ENCODE measurements around the gene AKAP10. TPM values are rescaled to one million over a fixed set of nuclear protein-coding genes. Genes with fewer than 3 reads are reported as not detected.

Gene AKAP10
- total and polyA plus RNA-seq, 2 donors (not counting 1 experiment from before 2014, with no cell fraction given): 20.6 to 71.2 TPM

- ChIA-PET CTCF (interaction anchor here (0.8 kb wide), 1 partner anchor 90 kb away, joined by 3 read pairs; no protein-coding TSS in a partner anchor), POLR2A (no interaction called here)
- Mint-ChIP-seq H3K27ac (no peak overlapping the region), H3K27me3 (peaks cover 48% of the 10 kb centered on the region), H3K4me1 (peaks cover 11% of the 10 kb centered on the region), H3K9me3 (ENCODE audit: insufficient read depth) (no peaks in the 10 kb centered on the region), H3K4me3 (no peak overlapping the region)
- intact Hi-C loops (cut with micrococcal nuclease): no loop called here
- Histone ChIP-seq H3K9me3 (ENCODE audit: control extremely low read depth in 1 of 3, control insufficient read depth in 2 of 3, insufficient read depth in 1 of 3, low read length in 2 of 3) (peaks cover 0 to 3% (median 0%) of the 10 kb centered on the region in 3 donors), H3K4me1 (ENCODE audit: control insufficient read depth in 2 of 2, insufficient read depth in 2 of 2, low read length in 2 of 2) (peaks cover 10 to 13% of the 10 kb centered on the region in 2 donors), H3K27ac (ENCODE audit: low read length in 2 of 2) (no peak overlapping the region), H4K20me1 (ENCODE audit: control insufficient read depth, insufficient read depth, low read length, poor library complexity, severe bottlenecking) (no peaks in the 10 kb centered on the region), H2AFZ (ENCODE audit: insufficient read depth, low read depth, low read length, poor library complexity, severe bottlenecking) (no peak overlapping the region), H3K9ac (ENCODE audit: low read length) (no peak overlapping the region), H3K4me2 (replicated peaks; ENCODE audit: low read depth, low read length, poor library complexity, severe bottlenecking) (no peak overlapping the region), H3K27me3 (replicated peaks in 1 of 4; ENCODE audit: control extremely low read depth in 1 of 4, control insufficient read depth in 3 of 4, insufficient read depth in 4 of 4, low read length in 3 of 4) (peaks cover 0 to 23% (median 14%) of the 10 kb centered on the region in 4 experiments), H3K79me2 (ENCODE audit: control insufficient read depth, insufficient read depth, low read length) (no peaks in the 10 kb centered on the region), H3K36me3 (replicated peaks in 1 of 2; ENCODE audit: control extremely low read depth in 1 of 2, control insufficient read depth in 1 of 2, extremely low read depth in 1 of 2, insufficient read depth in 2 of 2, low read length in 1 of 2) (no peaks in the 10 kb centered on the region), H3K4me3 (ENCODE audit: control extremely low read depth in 1 of 5, extremely low read depth in 1 of 5, insufficient read depth in 1 of 5, low read depth in 2 of 5, low read length in 4 of 5) (no peak overlapping the region)
- ATAC-seq (ENCODE audit: low read depth) (no peak), DNase-seq (no peak)
- no CpG with 5 or more reads among the region's 2 CpGs for WGBS (ENCODE audit: insufficient coverage)
- TF ChIP-seq EZH2 (IDR thresholded peaks at IDR 0.05; ENCODE audit: borderline replicate concordance, insufficient read depth, low read depth, low read length, poor library complexity, severe bottlenecking) (no peak), CTCF (IDR thresholded peaks at IDR 0.05) (no peak)
Measured at GRCh38 chr17:20012017-20012536, 34.4 kb upstream of the AKAP10 start.

- no peaks in the 10 kb centered on the region for H3K36me3 ChIP-seq (replicated peaks in 1 of 2; ENCODE audit: control extremely low read depth in 1 of 2, control insufficient read depth in 1 of 2, extremely low read depth in 1 of 2, insufficient read depth in 2 of 2, low read length in 1 of 2)
- intact Hi-C loops (cut with micrococcal nuclease): no loop called here
- CTCF ChIA-PET: interaction anchor here (0.9 to 3.5 kb wide), 2 partner anchors 18 to 97 kb away, joined by 3 to 23 read pairs; no protein-coding TSS in a partner anchor
- peaks cover 10 to 13% of the 10 kb centered on the region in 2 donors for H3K4me1 ChIP-seq (ENCODE audit: control insufficient read depth in 2 of 2, insufficient read depth in 2 of 2, low read length in 2 of 2)
- POLR2A ChIA-PET: interaction anchor here (0.5 kb wide), 1 partner anchor 97 kb away, joined by 3 read pairs; no protein-coding TSS in a partner anchor
- H2AFZ ChIP-seq (ENCODE audit: insufficient read depth, low read depth, low read length, poor library complexity, severe bottlenecking): no peak overlapping the region
- WGBS (ENCODE audit: insufficient coverage): no CpG with 5 or more reads among the region's 1 CpG
- H3K4me3 ChIP-seq (ENCODE audit: control extremely low read depth in 1 of 5, extremely low read depth in 1 of 5, insufficient read depth in 1 of 5, low read depth in 2 of 5, low read length in 4 of 5): no peak overlapping the region
- H3K4me3 Mint-ChIP-seq: peak overlapping the region; percentile 46
- no peak overlapping the region for H3K9ac ChIP-seq (ENCODE audit: low read length)
- H3K27me3 ChIP-seq (replicated peaks in 1 of 4; ENCODE audit: control extremely low read depth in 1 of 4, control insufficient read depth in 3 of 4, insufficient read depth in 4 of 4, low read length in 3 of 4): peaks cover 0 to 23% (median 16%) of the 10 kb centered on the region in 4 experiments
- H3K27ac ChIP-seq (ENCODE audit: low read length in 2 of 2): no peak overlapping the region
- no peaks in the 10 kb centered on the region for H3K9me3 Mint-ChIP-seq (ENCODE audit: insufficient read depth)
- DNase-seq (no peak), ATAC-seq (ENCODE audit: low read depth) (no peak)
- no peak overlapping the region for H3K4me2 ChIP-seq (replicated peaks; ENCODE audit: low read depth, low read length, poor library complexity, severe bottlenecking)
- no peaks in the 10 kb centered on the region for H4K20me1 ChIP-seq (ENCODE audit: control insufficient read depth, insufficient read depth, low read length, poor library complexity, severe bottlenecking)
- peaks cover 51% of the 10 kb centered on the region for H3K27me3 Mint-ChIP-seq
- TF ChIP-seq CTCF (IDR thresholded peaks at IDR 0.05): no peak
- no peak for TF ChIP-seq EZH2 (IDR thresholded peaks at IDR 0.05; ENCODE audit: borderline replicate concordance, insufficient read depth, low read depth, low read length, poor library complexity, severe bottlenecking)
- H3K9me3 ChIP-seq (ENCODE audit: control extremely low read depth in 1 of 3, control insufficient read depth in 2 of 3, insufficient read depth in 1 of 3, low read length in 2 of 3): peaks cover 0 to 3% (median 0%) of the 10 kb centered on the region in 3 donors
- H3K27ac Mint-ChIP-seq: no peak overlapping the region
- no peaks in the 10 kb centered on the region for H3K79me2 ChIP-seq (ENCODE audit: control insufficient read depth, insufficient read depth, low read length)
- peaks cover 11% of the 10 kb centered on the region for H3K4me1 Mint-ChIP-seq
Measured at GRCh38 chr17:20010936-20011335, 33.3 kb upstream of the AKAP10 start.

All from B cell (primary cell).